ENCODE data around the gene SPSB4. TPM values are rescaled to one million over a fixed set of nuclear protein-coding genes. Genes with fewer than 3 reads are reported as not detected.

Gene SPSB4
- total RNA-seq, 1 donor from 2014 or later: not detected

GRCh38 chr3:141052201-141053069 is 1.3 kb downstream of the SPSB4 start:
- intact Hi-C loops (cut with micrococcal nuclease): no loop called here

GRCh38 chr3:141055136-141055535 is 4.0 kb downstream of the SPSB4 start:
- intact Hi-C loops (cut with micrococcal nuclease): no loop called here

DNA sequence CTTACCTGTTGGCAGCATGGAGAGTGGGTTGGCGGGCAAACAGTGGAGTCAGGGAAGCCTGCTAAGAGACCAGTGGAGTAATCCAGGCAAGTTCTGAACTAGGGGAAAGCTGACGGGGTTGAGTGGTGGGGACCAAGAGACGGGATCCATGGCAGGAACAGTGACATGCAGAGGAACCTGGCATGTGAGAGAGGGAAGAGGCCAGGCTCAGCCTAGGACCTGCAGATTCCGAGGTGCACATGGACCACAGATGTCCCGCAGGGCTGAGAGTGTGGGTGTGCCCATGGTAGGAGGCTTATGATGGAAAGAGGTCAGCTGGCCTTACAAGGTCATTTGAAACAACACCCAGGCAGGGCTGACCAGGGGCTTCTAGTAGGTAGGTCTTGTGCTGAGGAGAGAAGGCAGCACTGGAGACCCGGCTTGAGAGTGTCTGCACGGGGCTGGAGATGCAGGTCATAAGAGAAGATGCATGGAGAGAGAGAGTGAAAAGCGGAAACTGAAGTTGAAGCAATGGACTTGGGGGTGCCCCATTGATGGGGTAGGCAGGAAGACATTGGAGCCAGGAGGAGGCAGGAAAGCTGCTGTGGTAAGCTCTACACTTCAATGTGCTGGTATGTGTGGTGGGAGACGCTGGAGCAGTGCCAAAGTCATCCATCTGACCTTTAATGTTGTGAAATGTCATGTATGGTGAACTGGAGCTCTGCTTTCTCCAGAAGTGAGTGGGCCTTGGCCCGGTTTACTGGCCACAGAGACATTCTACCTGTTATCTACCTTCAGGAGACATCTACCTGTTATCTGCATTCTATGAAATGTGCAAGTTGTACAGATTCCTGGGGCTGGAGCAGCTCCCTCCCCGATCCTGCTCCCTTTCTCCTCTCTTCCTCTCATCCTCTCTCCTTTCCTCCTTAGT is 4.6 kb downstream of the SPSB4 start:
- intact Hi-C loops (cut with micrococcal nuclease): no loop called here

- intact Hi-C loops (cut with micrococcal nuclease): no loop called here
Measured at GRCh38 chr3:141056751-141057171, 5.6 kb downstream of the SPSB4 start.

DNA sequence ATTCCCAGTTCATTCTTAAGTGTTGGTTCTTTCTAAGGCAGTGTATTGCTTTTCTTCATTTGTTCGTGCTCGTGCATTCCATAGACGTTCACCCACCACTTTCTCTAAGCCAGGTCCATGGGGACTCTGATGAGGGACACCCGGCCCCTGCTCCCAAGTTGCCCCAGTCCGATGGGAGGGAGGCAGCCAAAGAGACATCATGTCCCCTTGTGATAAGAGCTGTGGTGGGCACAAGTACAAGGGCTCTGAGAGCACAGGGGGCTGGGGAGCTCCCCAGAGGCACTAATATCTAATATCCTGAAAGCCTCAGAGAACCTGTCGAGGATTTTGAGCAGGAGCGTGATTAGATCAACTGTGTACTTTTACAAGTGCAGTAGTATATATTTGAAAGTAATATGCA is 6.3 kb downstream of the SPSB4 start:
- intact Hi-C loops (cut with micrococcal nuclease): no loop called here

GRCh38 chr3:141057946-141058800 is 7.0 kb downstream of the SPSB4 start:
- intact Hi-C loops (cut with micrococcal nuclease): no loop called here

DNA sequence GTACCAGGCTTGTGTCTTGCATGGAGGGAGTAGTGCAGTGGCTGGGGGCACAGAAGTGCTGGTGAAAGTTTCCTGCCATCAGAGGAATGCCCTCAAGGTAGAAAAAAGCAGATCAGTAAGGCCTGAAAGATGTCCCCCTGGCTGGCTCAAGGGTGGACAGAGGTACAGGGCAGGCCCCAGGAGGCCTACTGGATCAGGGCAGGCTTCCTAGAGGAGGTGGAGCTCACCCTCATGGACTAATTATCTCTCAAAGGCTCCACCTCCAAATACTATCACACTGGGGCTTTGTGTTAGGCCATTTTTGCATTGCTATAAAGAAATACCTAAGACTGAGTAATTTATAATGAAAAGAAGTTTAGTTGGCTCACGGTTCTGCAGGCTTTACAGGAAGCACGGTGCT is 7.8 kb downstream of the SPSB4 start:
- intact Hi-C loops (cut with micrococcal nuclease): no loop called here

DNA sequence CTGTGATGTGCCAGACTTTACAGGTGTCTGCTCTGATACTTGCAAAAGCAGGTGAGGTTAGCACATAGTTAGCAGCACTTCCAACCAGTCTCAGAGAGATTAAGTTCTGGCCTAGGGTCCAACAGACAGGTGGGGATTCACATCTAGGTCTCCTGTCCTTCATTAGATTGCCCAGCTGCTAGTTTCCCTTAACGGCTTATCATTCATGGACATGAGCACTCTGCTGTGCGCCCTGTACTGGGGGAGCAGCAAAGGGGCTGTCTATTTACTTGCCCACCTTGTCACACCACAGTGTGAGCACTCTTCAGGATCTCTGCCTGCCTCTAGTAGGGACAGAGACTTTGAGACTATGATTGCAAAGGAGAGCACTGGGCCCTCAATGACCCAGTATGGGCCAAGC is 8.7 kb downstream of the SPSB4 start:
- intact Hi-C loops (cut with micrococcal nuclease): no loop called here

DNA sequence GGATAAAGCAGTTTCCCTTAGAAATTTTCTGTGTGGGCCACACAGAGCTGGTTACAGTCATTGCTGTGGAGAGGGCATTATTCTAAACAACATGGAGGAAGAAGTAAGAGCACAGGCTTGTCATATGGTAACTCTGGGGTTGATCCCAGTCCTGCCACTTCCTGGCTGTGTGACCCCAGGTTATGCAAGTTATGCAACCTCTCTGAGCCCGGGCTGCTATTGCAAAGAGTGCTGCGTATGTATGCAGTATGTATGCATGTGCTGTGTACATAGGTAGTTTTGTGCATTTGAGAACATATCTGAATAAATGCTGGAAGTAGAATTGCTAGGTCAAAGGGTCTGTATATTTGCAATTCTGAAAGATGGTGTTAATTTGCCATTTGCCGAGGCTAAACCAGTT is 9.2 kb downstream of the SPSB4 start:
- intact Hi-C loops (cut with micrococcal nuclease): no loop called here

- intact Hi-C loops (cut with micrococcal nuclease): no loop called here
Measured at GRCh38 chr3:141063831-141064230, 12.7 kb downstream of the SPSB4 start.

GRCh38 chr3:141064255-141064926 is 13.2 kb downstream of the SPSB4 start:
- intact Hi-C loops (cut with micrococcal nuclease): no loop called here

- intact Hi-C loops (cut with micrococcal nuclease): no loop called here
Measured at GRCh38 chr3:141065258-141065657, 14.1 kb downstream of the SPSB4 start.

DNA sequence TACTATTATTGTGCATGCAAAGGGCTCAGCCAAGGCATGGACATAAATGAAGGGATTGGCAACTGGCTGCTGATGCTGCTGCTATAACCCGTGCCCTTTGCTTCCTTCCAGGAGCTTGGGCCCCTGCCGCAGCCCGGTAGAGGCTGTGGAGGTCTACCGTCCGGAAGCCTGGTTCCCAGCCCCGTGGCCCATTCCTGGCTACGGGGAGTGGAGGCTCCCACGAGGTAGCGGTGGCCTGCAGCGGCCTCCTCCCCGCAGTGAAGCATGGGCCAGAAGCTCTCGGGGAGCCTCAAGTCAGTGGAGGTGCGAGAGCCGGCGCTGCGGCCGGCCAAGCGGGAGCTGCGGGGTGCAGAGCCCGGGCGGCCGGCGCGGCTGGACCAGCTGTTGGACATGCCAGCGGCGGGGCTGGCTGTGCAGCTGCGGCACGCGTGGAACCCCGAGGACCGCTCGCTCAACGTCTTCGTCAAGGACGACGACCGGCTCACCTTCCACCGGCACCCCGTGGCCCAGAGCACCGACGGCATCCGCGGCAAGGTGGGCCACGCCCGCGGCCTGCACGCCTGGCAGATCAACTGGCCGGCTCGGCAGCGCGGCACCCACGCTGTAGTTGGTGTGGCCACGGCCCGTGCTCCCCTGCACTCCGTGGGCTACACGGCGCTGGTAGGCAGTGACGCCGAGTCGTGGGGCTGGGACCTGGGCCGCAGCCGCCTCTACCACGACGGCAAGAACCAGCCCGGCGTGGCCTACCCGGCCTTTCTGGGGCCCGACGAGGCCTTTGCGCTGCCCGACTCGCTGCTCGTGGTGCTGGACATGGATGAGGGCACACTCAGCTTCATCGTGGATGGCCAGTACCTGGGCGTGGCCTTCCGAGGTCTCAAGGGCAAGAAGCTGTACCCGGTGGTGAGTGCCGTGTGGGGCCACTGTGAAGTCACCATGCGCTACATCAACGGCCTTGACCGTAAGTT is 15.0 kb downstream of the SPSB4 start:
- intact Hi-C loops (cut with micrococcal nuclease): no loop called here

DNA sequence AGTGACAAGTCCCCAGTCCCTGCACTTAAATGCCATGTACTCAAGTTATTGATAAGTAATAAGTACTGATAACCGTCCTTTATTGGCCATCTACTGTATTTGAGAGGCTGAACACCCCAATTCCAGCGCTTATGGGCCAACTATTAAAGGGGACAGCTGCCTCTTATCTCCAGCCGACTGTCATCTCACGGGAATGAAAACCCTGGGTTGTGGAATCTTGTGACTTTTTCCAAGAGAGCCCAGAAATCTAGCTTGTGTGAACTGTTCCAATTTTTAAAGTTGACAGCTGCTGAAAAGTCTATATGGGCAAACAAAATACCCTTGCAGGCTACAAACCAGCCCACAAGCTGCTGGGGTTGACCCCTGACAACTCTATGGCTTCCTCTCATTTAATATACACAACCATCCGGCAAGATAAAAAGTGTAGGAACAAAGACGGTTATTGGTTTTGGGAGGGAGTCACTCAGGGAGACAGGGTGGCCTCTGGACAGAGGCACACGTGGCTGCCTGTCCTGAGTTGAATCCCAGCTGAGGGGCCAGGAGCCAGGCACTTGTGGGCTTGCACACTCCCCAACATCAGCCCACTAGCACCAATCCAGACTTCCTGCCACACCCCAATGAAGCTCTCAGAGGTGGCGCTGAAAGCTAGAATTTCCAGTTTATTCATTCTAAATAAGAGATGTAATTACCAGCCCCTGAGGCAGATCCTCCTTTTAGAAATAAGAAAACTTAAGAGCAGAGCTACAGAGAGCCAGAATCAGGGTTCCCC is 16.2 kb downstream of the SPSB4 start:
- intact Hi-C loops (cut with micrococcal nuclease): no loop called here

DNA sequence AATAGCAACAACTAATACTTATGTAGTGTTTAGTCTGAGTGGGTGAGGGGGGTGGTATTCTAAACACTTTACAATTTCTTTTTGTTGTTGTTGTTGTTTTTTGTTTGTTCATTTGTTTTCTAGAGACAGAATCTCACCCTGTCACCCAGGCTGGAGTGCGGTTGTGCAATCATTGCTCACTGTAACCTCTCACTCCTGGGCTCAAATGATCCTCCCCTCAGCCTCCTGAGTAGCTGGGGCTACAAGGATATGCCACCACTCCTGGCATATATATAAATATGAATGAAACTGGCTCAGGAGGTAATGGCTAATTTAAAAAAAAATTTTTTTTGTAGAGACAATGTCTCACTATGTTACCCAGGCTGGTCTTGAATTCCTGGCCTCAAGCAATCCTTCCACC is 19.1 kb downstream of the SPSB4 start:
- intact Hi-C loops (cut with micrococcal nuclease): no loop called here

- intact Hi-C loops (cut with micrococcal nuclease): no loop called here
Measured at GRCh38 chr3:141070727-141071357, 19.7 kb downstream of the SPSB4 start.

GRCh38 chr3:141071681-141072260 is 20.6 kb downstream of the SPSB4 start:
- intact Hi-C loops (cut with micrococcal nuclease): no loop called here

GRCh38 chr3:141072950-141073349 is 21.8 kb downstream of the SPSB4 start:
- intact Hi-C loops (cut with micrococcal nuclease): no loop called here

Measured in T-helper 1 cell treated with Interleukin-12 subunit alpha and Interleukin-12 subunit beta and Interleukin-4 antibody, amounts not matched to agents 30 ng/mL and 1 ng/mL, for 36 hours (primary cell).